ENCODE data around the gene OGFR.
A peak's percentile ranks its signal among the peaks of the same experiment; 100 is the strongest.

The OGFR gene

GRCh38 chr20:62799873-62800272 is 4.8 kb upstream of the OGFR start:
- no peak for DNase-seq (ENCODE audit: low read depth)

- DNase-seq (ENCODE audit: low read depth) = no peak
Observed at GRCh38 chr20:62800314-62801259, 4.0 kb upstream of the OGFR start.

DNA sequence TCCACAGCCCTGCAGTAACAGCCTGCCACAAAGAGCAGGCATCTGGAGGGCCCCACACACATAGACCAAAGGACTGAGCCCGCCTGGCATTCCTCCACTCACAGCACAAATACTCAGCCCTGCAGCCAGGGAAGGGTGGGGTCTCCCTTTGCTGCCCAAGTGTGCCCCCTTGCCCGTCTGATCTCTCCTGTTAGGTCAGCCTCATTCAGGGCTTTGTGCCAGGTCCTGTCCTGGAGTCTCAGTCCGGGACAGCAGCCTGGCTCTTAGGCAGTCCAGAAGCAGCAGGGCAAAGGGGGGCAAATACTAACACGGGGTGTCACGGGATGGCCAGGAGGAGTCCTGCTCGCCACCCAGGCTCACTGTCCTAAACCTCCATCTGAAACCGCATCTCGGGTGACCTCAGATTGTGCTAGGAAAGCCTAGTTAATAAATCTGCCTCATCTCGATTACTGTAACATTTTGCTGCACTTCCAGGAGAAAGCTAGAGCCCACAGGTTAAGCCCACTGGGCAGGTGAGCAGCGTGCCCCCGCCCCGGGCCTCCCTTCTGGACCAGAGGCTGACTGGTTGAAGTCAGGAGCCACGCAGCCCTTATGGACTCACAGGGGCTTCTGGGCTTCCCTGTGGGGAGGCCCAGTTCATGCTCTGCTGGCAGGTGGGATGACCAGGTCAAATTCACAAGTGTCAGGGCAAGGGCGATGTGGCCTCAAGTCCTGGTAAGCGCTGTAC is 3.2 kb upstream of the OGFR start:
- no peak for DNase-seq (ENCODE audit: low read depth)

- DNase-seq (ENCODE audit: low read depth) = no peak
Observed at GRCh38 chr20:62802026-62802712, 2.5 kb upstream of the OGFR start.

DNA sequence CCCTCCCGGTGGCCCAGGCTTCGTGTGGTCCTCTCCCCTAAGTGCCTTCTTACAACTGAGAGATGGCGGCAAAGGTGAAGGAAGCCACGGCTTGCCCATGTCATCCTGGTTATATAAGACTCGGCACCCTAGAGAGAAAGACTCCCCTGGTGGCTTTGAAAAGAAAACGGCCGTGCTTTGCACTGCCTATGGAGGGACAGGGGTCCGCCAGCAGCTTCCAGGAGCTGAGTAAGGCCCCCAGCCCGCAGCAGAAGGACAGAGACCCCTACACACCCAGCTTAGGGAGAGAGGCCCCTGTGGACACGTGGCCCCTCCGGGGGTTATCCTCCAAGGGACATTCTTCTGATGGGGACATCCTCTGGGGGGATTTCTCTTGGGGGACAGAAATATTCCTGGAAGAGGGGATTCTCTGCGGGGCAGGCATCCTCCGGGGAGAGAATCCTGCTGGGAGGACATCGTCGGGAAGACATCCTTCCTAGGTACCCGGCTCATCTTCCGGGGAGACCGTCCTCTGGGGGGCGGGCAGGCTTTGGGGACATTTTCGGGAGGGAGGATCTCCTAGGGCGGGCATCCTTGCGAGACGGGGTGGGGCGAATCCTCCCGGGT is 511 bp upstream of the OGFR start:
- no peak for DNase-seq (ENCODE audit: low read depth)

GRCh38 chr20:62805155-62805710 is 598 bp downstream of the OGFR start:
- no peak for DNase-seq (ENCODE audit: low read depth)

DNA sequence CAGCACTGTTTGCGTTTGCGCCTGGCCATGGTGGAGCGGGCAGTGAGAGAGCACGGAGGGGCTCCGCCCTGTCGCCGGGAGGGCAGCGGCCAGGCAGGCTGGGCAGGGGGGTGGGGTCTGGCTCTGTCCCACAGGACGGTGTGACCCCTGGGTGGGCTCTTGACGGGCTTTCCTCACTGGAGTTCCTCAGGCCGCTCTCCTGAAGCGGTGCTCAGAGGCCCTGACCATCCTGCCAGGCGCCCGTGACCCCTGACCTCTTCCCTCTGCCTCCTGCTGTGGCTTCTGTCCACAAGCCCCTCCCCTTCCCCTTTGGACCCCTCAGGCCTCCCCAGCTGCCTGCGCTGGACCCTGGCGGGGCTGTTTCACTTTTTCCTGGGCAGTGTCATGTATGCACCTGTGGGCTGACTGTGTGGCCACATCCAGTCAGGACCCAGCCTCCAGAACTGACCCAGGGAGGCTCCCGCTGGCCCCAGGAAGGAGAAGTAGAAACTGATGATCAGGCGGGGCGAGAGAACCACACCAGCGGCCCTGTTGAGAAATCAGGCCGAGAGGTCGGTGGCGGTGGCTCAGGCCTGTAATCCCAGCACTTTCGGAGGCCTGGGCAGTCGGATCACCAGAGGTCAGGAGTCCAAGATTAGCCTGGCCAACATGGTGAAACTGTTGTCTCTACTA is 1.2 kb downstream of the OGFR start:
- no peak for DNase-seq (ENCODE audit: low read depth)

DNA sequence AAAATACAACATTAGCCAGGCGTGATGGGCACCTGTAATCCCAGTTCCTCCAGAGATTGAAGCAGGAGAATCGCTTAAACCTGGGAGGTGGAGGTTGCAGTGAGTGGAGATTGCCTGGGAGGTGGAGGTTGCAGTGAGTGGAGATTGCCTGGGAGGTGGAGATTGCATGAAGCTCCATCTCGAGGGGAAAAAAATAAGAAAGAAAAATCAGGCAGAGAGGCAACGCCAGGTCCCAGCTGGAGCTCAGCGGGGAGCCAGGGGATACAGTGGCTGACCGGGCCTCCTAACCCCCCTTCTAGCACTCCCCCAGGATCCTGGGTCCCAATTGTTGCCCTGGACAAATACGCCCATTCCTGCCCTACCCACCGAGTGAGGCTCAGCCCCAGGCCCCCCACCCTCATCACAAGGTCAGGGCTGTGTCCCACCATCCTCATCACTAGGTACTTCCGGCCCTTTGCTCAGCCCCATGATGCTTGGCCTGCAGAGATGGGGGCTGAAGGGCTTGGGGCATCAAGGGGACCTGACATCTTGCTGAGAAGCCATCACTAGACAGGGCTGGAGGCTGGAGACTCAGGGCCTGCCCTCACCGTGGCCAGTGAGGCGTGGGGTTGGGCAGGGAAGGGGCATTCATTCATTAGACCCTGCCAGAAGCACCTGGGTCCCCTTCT is 1.9 kb downstream of the OGFR start:
- DNase-seq (ENCODE audit: low read depth) = no peak

DNA sequence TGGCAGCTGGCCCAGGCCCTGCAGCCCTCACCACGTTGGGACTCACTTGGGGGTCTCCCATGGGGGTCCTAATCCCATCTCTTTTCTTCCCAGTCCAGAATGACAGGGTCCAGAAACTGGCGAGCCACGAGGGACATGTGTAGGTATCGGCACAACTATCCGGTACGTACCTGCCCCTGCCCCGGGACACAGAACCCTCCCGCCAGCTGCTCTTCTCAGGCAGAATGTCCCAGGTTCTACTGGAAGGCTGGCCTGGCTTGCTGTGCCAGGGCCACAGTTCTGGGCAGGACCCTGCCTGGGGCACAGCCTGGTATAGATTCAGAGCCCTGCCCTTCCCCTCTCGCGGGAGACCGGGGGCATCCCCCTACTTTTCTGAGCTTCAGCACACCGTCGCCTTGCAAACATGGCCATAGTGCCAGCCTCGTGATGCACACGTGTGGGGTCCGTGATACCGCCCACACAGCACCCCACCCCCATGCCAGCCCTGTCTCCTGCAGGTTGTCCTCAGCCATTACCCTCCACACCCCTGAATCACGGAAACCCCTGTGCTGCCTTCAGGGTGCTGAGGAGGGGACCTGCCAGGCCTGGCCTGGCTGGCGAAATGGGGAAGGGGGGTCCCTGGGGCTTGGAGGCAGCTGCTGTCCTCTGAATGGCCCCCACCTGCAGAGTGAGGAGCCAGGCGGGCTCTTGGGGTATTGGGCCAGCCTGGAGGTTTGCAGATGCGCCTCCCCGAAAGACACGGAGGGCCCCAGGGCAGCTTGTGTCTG is 3.0 kb downstream of the OGFR start:
- DNase-seq (ENCODE audit: low read depth) = no peak

- DNase-seq (ENCODE audit: low read depth) = peak; percentile 62
Observed at GRCh38 chr20:62808211-62808865, 3.7 kb downstream of the OGFR start.

DNA sequence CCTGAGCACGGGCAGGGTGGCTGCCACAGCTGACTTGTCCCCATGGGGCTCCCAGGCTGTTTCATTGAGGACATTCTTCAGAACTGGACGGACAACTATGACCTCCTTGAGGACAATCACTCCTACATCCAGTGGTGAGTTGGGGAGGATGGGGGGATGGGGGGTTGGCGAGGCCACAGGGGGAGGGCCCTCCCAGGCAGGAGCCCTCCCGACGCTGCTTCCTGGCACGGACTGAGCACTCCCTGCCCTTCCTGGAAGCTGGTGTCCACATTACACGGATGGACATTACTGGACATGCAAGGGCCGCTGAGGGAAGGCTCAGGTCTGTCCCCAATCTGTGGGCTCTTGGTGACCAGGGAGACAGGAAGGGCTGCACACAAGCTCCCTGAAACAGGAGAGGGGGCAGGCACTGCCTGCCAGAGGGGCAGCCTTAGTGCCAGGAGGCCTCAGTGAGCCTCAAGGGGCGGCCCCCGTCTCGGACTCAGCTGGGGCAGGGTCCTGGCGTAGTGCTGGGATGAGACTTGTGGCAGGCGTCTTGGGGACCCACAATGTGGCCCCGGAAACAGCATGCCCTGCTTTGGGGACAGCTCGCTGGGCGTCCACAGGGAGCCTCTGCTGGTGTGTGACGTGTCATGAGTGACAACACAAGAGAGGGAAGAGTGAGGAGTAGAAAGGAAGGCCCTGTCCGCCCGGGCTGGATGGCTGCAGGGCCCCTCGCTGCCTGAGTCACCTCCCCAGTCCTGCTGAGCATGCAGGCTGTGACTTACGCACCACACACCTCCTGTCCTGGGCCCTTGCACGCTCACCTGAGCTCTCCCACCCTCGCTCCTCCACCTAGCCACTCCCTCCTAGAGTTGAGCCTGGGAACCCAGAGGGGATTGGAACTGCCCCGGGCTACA is 5.1 kb downstream of the OGFR start:
- no peak for DNase-seq (ENCODE audit: low read depth)

DNA sequence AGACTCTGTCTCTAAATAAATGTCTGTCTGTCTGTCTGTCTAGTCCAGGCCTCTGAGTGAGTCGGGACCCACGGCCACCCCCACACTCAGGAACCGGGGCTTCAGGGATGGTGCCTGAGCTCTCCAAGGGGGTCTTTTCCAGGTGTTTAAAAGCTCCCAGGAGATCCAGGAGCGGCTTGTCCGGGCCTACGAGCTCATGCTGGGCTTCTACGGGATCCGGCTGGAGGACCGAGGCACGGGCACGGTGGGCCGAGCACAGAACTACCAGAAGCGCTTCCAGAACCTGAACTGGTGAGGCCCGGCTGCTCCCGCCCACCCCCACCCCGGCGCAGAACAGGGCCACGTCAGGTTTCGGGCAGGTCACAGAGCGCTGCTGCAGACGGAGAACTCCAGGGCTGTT is 6.7 kb downstream of the OGFR start:
- no peak for DNase-seq (ENCODE audit: low read depth)

DNA sequence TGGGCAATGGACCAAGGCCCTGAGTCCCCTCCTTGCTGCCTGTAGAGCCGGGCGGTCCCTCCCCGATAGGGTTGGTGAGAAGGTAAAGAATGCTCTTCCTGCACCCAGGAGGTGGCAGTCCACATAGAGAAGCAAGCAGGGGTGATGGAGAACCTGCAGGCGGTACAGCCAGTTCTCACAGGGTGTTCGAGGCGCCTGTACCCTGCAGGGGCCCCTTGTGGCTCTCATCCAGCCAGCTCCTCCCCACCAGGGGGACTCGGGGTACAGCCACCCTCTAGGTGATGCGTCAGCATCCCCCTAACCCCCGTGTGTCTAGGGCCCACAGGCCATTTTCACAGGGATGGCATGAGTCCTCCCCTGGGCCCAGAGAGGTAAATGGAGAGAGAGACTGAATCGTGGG is 7.1 kb downstream of the OGFR start:
- no peak for DNase-seq (ENCODE audit: low read depth)

GRCh38 chr20:62812181-62812906 is 7.7 kb downstream of the OGFR start:
- no peak for DNase-seq (ENCODE audit: low read depth)

DNA sequence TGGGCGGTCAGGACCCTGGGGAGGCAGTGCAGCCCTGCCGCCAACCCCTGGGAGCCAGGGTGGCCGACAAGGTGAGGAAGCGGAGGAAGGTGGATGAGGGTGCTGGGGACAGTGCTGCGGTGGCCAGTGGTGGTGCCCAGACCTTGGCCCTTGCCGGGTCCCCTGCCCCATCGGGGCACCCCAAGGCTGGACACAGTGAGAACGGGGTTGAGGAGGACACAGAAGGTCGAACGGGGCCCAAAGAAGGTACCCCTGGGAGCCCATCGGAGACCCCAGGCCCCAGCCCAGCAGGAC is 8.2 kb downstream of the OGFR start:
- no peak for DNase-seq (ENCODE audit: low read depth)

- DNase-seq (ENCODE audit: low read depth) = no peak
Observed at GRCh38 chr20:62813588-62813987, 9.0 kb downstream of the OGFR start.

GRCh38 chr20:62814060-62814708 is 9.5 kb downstream of the OGFR start:
- no peak for DNase-seq (ENCODE audit: low read depth)

GRCh38 chr20:62814709-62815065 is 10.1 kb downstream of the OGFR start:
- no peak for DNase-seq (ENCODE audit: low read depth)

Data from activated T-cell treated with anti-CD3 and anti-CD28 coated beads for 24 hours (primary cell).